Skin epidermis (tissue), 12 donors: ENCODE data around the gene TRIP6.

Source experiments
- H3K27ac ChIP-seq, 21 experiments: fragments of 200-600 bp; sonication (generic) in 11 of 21; one replicate each; pipeline ENCODE4 v1.5.0; 2020; ENCODE audit warnings: mild to moderate bottlenecking in 3 of 21, inconsistent platforms in 2 of 21, moderate library complexity in 2 of 21
- H3K4me3 ChIP-seq, 7 experiments: fragments of 200-600 bp; sonication (generic) in 2 of 7; one replicate each; pipeline ENCODE4 v1.5.0; 2020; ENCODE audit warnings: inconsistent platforms in 2 of 7, mild to moderate bottlenecking in 2 of 7, moderate library complexity in 1 of 7

TRIP6 gene

GRCh38 chr7:100886142-100886935, 19.2 kb downstream of the TRIP6 start:
- H3K4me3 ChIP-seq, result no peak overlapping the region
- H3K27ac ChIP-seq, result peak overlapping the region in 2 of 21 experiments; percentile 86 to 90

DNA sequence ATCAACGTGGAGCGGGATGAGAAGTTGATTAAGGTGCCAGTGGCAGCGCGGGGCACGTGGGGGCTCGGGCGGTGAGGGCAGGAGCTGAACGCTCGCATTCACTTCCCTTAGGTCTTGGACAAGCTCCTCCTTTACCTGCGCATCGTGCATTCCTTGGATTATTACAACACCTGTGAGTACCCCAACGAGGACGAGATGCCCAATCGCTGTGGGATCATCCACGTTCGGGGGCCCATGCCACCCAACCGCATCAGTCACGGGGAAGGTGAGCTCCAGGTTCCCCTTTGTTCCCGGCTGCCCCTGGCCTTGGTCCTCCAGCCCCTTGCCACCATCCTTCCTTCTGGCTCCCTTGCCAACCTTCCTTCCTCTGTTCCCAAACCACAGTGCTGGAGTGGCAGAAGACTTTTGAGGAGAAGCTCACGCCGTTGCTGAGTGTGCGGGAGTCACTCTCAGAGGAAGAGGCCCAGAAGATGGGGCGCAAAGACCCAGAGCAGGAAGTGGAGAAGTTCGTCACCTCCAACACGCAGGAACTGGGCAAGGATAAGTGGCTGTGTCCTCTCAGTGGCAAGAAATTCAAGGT, 19.8 kb downstream of the TRIP6 start:
- H3K4me3 ChIP-seq, result peak overlapping the region in 1 of 7 experiments; percentile 0
- H3K27ac ChIP-seq, result peak overlapping the region in 15 of 21 experiments; percentile 3 to 97 (median 67)

- Histone ChIP-seq H3K27ac (peak overlapping the region in 16 of 21 experiments; percentile 3 to 97 (median 66)), H3K4me3 (peak overlapping the region in 1 of 7 experiments; percentile 0)
These were observed 20.5 kb downstream of the TRIP6 start for GRCh38 chr7:100887516-100888290.

DNA sequence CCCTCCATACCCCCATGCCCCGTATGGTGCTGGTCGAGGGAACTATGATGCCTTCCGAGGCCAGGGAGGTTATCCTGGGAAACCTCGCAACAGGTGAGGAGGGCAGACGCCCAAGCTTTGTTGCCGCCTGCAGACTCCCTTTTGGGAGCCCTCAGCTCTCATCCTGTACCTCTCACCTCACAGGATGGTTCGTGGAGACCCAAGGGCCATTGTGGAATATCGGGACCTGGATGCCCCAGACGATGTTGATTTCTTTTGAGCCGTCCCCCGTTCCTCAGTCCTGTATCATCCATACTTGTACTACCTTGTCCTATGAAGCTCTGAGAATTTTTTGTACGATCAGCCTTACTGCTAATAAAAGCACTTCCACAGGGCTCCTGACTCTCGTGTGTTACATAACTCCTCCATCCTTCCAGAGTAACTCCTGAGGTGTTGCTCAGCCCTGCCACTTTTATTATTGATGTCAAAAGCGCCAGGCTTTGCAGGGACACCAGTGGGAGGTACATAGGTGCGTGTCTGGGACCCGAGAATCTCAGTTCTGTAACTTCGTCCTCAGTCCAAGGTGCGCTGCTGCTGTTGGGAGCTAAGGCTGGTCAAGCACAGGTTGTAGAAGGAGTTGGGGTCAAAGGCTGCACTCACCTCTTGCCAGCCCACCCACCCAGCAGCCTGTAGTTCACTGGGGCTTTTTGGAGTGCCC, 21.3 kb downstream of the TRIP6 start:
- Histone ChIP-seq H3K4me3 (peak overlapping the region; percentile 63 to 85 (median 76)), H3K27ac (peak overlapping the region in 20 of 21 experiments; percentile 80 to 97 (median 87))

GRCh38 chr7:100888988-100889750, 22.0 kb downstream of the TRIP6 start, which contains the start of gene UFSP1:
TSS of gene UFSP1 (minus strand) at chr7:100889715. CDS start at chr7:100889271, 444 bp downstream.
- Histone ChIP-seq H3K4me3 (peak within 1 kb of the TSS; percentile 63 to 85 (median 76)), H3K27ac (peak within 1 kb of the TSS; percentile 40 to 97 (median 87))

- Histone ChIP-seq H3K4me3 (peak overlapping the region in 6 of 7 experiments; percentile 63 to 85 (median 74)), H3K27ac (peak overlapping the region in 20 of 21 experiments; percentile 55 to 97 (median 86))
These were observed 23.7 kb downstream of the TRIP6 start for GRCh38 chr7:100890653-100891567.

GRCh38 chr7:100891568-100892247, 24.5 kb downstream of the TRIP6 start:
- peak overlapping the region in 1 of 21 experiments; percentile 85 for H3K27ac ChIP-seq
- H3K4me3 ChIP-seq, result no peak overlapping the region

DNA sequence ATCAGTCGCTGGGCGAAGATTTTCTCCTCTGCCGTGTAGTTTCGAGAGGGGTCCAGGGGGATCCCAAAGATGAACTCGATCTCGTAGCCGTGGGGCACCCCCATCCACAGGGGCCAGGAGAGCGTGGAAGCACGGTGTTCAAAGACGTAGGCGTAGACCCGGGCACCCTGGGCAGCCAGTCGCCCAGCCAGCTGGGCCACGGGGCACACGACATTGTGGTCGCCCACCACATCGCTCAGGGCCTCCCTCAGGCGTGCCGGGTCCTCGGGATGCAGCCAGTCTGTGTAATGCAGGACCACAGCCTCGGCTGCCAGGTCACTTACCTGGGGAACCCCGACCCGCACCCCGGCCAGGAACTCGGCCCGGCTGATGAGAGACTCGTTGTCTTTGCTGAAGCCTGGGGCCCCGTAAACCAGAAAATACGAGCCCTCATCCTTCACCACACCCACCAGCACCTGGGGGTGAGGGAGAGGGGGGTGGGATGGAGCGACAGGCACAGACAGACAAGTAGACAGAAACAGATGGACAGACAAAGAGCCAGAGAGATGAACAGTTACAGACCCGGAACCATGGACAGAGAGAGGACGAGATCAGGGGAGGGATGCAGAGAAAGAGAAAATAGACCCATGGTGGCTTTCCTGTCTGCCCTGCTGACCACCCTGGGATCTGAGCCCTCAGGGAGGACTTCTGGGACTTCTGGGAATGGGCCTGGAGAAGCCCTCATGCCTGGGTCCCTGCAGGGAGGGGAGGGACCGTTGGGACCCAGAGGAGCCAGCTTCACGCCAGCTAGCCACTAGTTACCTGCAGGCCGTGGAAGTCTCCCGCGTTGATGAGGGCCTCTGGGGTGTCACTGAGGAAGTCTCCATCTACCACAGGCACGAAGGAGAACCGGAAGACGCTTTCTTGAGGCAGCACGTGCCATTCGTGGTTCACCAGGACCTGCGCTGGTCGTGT, 25.5 kb downstream of the TRIP6 start:
- Histone ChIP-seq H3K27ac (no peak overlapping the region), H3K4me3 (no peak overlapping the region)

DNA sequence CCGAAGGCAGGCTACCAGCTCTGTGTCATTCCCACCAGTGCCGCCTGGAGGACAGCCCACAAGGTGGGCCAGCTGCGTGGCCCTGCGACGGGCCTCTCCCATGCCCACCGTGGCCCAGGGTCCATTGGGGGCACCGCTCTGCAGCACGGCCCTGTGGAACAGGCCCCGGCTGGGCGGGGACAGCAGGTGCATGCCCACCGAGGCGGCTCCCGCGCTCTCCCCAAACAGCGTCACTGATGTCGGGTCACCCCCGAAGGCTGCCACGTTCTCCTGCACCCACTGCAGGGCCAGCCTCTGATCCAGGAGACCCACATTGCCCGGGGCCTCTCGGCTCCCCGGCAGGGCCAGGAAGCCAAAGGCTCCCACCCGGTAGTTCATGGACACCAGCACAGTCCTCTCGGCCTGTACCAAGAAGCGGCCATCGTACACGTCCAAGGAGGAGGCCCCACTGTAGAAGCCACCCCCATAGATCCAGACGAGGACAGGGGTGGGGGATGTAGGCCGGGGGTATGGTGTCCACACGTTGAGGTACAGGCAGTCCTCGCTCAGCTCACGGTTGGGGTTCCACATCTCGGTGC, 26.2 kb downstream of the TRIP6 start:
- no peak overlapping the region for H3K27ac ChIP-seq
- H3K4me3 ChIP-seq, result no peak overlapping the region

GRCh38 chr7:100893910-100894721, 26.9 kb downstream of the TRIP6 start:
- peak overlapping the region in 3 of 7 experiments; percentile 34 to 42 (median 40) for H3K4me3 ChIP-seq
- H3K27ac ChIP-seq, result peak overlapping the region in 1 of 21 experiments; percentile 1

GRCh38 chr7:100894860-100895700, 27.9 kb downstream of the TRIP6 start:
- Histone ChIP-seq H3K4me3 (peak overlapping the region; percentile 16 to 42 (median 28)), H3K27ac (peak overlapping the region in 4 of 21 experiments; percentile 0 to 25 (median 8))

DNA sequence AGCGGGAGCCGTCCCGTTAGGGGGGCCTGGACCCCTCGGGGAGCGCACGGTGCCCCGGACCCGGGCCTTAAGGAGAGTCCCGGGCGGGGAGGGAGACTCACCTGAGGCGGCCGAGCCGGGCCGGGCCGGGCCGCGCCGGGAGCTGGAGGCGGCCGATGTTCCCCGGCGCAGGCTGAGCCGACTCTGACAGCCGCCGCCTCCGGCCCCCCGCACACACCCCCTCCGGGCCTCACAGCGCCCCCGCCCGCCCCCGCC, 28.4 kb downstream of the TRIP6 start, which contains the start of gene ACHE:
Gene ACHE (minus strand): TSS at position 188 of the 255 bp plus-strand sequence. CDS start 1,656 bp downstream, outside the sequence.
- H3K4me3 ChIP-seq, result peak within 1 kb of the TSS; percentile 16 to 42 (median 28)
- H3K27ac ChIP-seq, result peak within 1 kb of the TSS in 4 of 21 experiments; percentile 0 to 25 (median 8)

GRCh38 chr7:100895956-100896731, 29.0 kb downstream of the TRIP6 start:
- peak overlapping the region in 5 of 7 experiments; percentile 27 to 42 (median 34) for H3K4me3 ChIP-seq
- no peak overlapping the region for H3K27ac ChIP-seq
